NCI-H1930 (cell line): ENCODE data around the gene CCDC27.

ENCODE experiments used
- DNase-seq, 2 experiments: peaks; one replicate each; lab custom pipeline; 2025; lab: John Stamatoyannopoulos, UW

The CCDC27 gene

GRCh38 chr1:3777078-3777547 lies 24.9 kb downstream of the CCDC27 start:
- DNase-seq = no peak

- no peak for DNase-seq
Observed at GRCh38 chr1:3777647-3778589, 25.7 kb downstream of the CCDC27 start.

- DNase-seq = no peak
Observed at GRCh38 chr1:3778590-3779264, 26.5 kb downstream of the CCDC27 start.

- no peak for DNase-seq
Observed at GRCh38 chr1:3779265-3779911, 27.1 kb downstream of the CCDC27 start.

- no peak for DNase-seq
Observed at GRCh38 chr1:3779912-3780416, 27.7 kb downstream of the CCDC27 start.

- no peak for DNase-seq
Observed at GRCh38 chr1:3780901-3781300, 28.7 kb downstream of the CCDC27 start.

GRCh38 chr1:3783651-3784474 lies 31.6 kb downstream of the CCDC27 start:
- no peak for DNase-seq

GRCh38 chr1:3785045-3785444 lies 32.8 kb downstream of the CCDC27 start:
- DNase-seq = no peak

GRCh38 chr1:3785456-3786157 lies 33.4 kb downstream of the CCDC27 start:
- no peak for DNase-seq

- DNase-seq = no peak
Observed at GRCh38 chr1:3786468-3787348, 34.5 kb downstream of the CCDC27 start.

- no peak for DNase-seq
Observed at GRCh38 chr1:3787349-3787715, 35.1 kb downstream of the CCDC27 start.

- DNase-seq = no peak
Observed at GRCh38 chr1:3787745-3788605, 35.7 kb downstream of the CCDC27 start.

GRCh38 chr1:3788756-3789420 lies 36.6 kb downstream of the CCDC27 start:
- DNase-seq = no peak

- no peak for DNase-seq
Observed at GRCh38 chr1:3789421-3790300, 37.4 kb downstream of the CCDC27 start.

GRCh38 chr1:3790500-3790923 lies 38.3 kb downstream of the CCDC27 start:
- no peak for DNase-seq

GRCh38 chr1:3790952-3791351 lies 38.7 kb downstream of the CCDC27 start:
- no peak for DNase-seq
